ENCODE results near the gene FAM3B. TPM values are rescaled to one million over a fixed set of nuclear protein-coding genes. Genes with fewer than 3 reads are reported as not detected.

FAM3B gene
- total RNA-seq, 1 experiment from 2014 or later = 0.71 TPM

DNA sequence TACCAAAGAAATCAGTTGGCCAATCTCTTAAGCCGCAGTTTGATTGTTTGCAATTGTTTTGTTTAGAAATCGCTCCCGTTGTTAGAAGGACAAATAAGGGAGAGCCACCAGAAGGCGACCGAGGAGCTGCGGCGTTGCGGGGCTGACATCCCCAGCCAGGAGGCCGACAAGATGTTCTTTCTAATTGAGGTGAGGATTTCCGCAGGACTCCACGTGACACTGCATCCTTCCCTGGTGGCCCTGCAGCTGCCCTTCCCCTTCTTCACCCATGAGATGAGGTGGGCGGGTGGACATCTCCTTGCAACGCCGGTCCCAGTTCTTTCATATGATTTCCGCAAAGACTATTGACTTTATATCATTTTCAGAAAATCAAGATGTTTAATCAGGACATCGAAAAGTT lies 82.2 kb downstream of the FAM3B start:
- CTCF ChIA-PET = no interaction called here

DNA sequence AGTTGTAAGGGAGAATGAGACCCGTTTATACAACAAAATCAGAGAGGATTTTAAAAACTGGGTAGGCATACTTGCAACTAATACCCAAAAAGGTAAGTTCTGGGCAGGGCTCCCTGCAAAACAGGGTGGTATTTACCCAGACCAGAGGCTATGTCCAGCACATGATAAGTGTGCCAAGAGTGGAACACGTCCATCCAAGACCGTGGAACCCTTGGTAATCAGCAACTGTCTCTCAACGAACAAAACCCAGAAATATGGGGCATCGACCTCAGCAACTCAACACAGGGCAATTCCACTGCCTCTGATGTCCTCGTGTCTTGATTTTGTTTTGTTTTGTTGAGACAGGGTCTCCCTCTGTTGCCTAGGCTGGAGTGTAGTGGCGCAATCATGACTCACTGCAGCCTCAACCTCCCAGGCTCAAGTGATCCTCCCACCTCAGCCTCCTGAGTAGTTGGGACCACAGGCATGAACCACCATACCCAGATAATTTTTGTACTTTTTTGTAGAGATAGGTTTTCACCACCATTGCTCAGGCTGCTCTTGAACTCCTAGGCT lies 82.7 kb downstream of the FAM3B start:
- CTCF ChIA-PET = no interaction called here
- no peak for DNase-seq
- no TSS peak for BruUV-seq (replicated peaks)
- Mint-ChIP-seq H3K4me1 (ENCODE audit: low read depth, unreplicated experiment) (no peaks in the 10 kb centered on the region), H3K27me3 (ENCODE audit: unreplicated experiment) (peaks cover 26% of the 10 kb centered on the region), H3K27ac (ENCODE audit: unreplicated experiment) (no peak overlapping the region), H3K36me3 (ENCODE audit: insufficient read depth, unreplicated experiment) (peaks cover 4% of the 10 kb centered on the region), H3K9me3 (ENCODE audit: low read depth, unreplicated experiment) (no peaks in the 10 kb centered on the region), H3K4me3 (ENCODE audit: low read depth, unreplicated experiment) (no peak overlapping the region)
- intact Hi-C loops (cut with micrococcal nuclease; ENCODE audit: unreplicated experiment) = no loop called here
- TF ChIP-seq, protein P1, sequence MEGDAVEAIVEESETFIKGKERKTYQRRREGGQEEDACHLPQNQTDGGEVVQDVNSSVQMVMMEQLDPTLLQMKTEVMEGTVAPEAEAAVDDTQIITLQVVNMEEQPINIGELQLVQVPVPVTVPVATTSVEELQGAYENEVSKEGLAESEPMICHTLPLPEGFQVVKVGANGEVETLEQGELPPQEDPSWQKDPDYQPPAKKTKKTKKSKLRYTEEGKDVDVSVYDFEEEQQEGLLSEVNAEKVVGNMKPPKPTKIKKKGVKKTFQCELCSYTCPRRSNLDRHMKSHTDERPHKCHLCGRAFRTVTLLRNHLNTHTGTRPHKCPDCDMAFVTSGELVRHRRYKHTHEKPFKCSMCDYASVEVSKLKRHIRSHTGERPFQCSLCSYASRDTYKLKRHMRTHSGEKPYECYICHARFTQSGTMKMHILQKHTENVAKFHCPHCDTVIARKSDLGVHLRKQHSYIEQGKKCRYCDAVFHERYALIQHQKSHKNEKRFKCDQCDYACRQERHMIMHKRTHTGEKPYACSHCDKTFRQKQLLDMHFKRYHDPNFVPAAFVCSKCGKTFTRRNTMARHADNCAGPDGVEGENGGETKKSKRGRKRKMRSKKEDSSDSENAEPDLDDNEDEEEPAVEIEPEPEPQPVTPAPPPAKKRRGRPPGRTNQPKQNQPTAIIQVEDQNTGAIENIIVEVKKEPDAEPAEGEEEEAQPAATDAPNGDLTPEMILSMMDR (IDR thresholded peaks at IDR 0.05; ENCODE audit: unreplicated experiment) = no peak

More for the DNA sequence above, 82.2 kb downstream of the FAM3B start:
- no peaks in the 10 kb centered on the region for H3K9me3 Mint-ChIP-seq (ENCODE audit: low read depth, unreplicated experiment)
- H3K36me3 Mint-ChIP-seq (ENCODE audit: insufficient read depth, unreplicated experiment) = peaks cover 4% of the 10 kb centered on the region
- no peak overlapping the region for H3K27ac Mint-ChIP-seq (ENCODE audit: unreplicated experiment)
- H3K4me3 Mint-ChIP-seq (ENCODE audit: low read depth, unreplicated experiment) = no peak overlapping the region
- TF ChIP-seq, protein P1 (IDR thresholded peaks at IDR 0.05; ENCODE audit: unreplicated experiment) = no peak
- peaks cover 31% of the 10 kb centered on the region for H3K27me3 Mint-ChIP-seq (ENCODE audit: unreplicated experiment)
- BruUV-seq (replicated peaks) = no TSS peak
- no peaks in the 10 kb centered on the region for H3K4me1 Mint-ChIP-seq (ENCODE audit: low read depth, unreplicated experiment)
- DNase-seq = no peak
- intact Hi-C loops (cut with micrococcal nuclease; ENCODE audit: unreplicated experiment) = no loop called here

DNA sequence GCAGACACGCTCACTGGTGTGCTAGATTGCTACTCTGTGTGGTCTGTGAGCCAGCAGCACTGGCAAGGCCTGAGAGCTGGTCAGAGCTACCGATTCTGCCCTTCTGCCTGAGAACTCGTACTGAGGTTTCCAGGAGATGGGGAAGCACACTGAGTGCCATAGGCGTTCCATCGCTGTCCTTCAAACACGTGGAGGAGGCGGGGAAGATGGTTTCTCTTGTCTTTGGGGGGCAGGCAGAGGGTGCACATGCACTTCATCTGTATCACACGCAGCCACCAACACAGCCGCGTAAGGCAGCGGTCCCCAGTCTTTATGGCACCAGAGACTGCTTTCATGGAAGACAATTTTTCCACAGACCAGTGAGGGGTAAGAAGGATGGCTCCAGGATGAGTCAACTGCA lies 85.6 kb downstream of the FAM3B start:
- no peak for DNase-seq
- intact Hi-C loops (cut with micrococcal nuclease; ENCODE audit: unreplicated experiment) = no loop called here
- TF ChIP-seq, protein P1 (IDR thresholded peaks at IDR 0.05; ENCODE audit: unreplicated experiment) = no peak
- Mint-ChIP-seq H3K4me1 (ENCODE audit: low read depth, unreplicated experiment) (no peaks in the 10 kb centered on the region), H3K9me3 (ENCODE audit: low read depth, unreplicated experiment) (no peaks in the 10 kb centered on the region), H3K36me3 (ENCODE audit: insufficient read depth, unreplicated experiment) (no peaks in the 10 kb centered on the region), H3K27ac (ENCODE audit: unreplicated experiment) (no peak overlapping the region), H3K27me3 (ENCODE audit: unreplicated experiment) (peaks cover 13% of the 10 kb centered on the region), H3K4me3 (ENCODE audit: low read depth, unreplicated experiment) (no peak overlapping the region)
- CTCF ChIA-PET = no interaction called here
- no TSS peak for BruUV-seq (replicated peaks)

DNA sequence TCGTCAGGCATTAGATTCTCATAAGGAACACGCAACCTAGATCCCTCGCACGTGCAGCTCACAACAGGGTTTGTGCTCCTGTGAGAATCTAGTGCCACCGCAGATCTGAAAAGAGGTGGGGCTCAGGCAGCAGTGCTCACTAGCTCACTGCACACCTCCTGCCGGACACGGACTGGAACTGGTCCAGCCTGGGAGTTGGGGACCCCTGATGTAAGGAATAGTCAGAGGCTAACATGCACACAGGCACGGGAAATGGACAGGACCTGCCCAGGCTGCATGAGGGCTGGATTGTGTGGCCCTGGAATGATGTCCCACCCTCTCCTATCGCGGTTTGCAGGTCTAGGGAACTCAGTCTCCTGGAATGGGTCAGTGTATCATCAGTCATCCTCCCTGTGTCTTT lies 86.2 kb downstream of the FAM3B start:
- DNase-seq = no peak
- intact Hi-C loops (cut with micrococcal nuclease; ENCODE audit: unreplicated experiment) = no loop called here
- Mint-ChIP-seq H3K4me1 (ENCODE audit: low read depth, unreplicated experiment) (no peaks in the 10 kb centered on the region), H3K9me3 (ENCODE audit: low read depth, unreplicated experiment) (no peaks in the 10 kb centered on the region), H3K27me3 (ENCODE audit: unreplicated experiment) (peaks cover 15% of the 10 kb centered on the region), H3K4me3 (ENCODE audit: low read depth, unreplicated experiment) (no peak overlapping the region), H3K27ac (ENCODE audit: unreplicated experiment) (no peak overlapping the region), H3K36me3 (ENCODE audit: insufficient read depth, unreplicated experiment) (no peaks in the 10 kb centered on the region)
- TF ChIP-seq, protein P1 (IDR thresholded peaks at IDR 0.05; ENCODE audit: unreplicated experiment) = no peak
- no TSS peak for BruUV-seq (replicated peaks)
- CTCF ChIA-PET = no interaction called here
